Measurements from ENCODE around the gene MRGPRD.

MRGPRD gene

GRCh38 chr11:68968306-68969250 lies 12.2 kb downstream of the MRGPRD start:
- DNase-seq (ENCODE audit: low read depth) = no peak

- no peak for DNase-seq (ENCODE audit: low read depth)
Measured at GRCh38 chr11:68966894-68967780, 13.6 kb downstream of the MRGPRD start.

- DNase-seq (ENCODE audit: low read depth) = no peak
Measured at GRCh38 chr11:68965901-68966853, 14.6 kb downstream of the MRGPRD start.

- no peak for DNase-seq (ENCODE audit: low read depth)
Measured at GRCh38 chr11:68963779-68964178, 17.0 kb downstream of the MRGPRD start.

GRCh38 chr11:68962527-68963250 lies 18.1 kb downstream of the MRGPRD start:
- no peak for DNase-seq (ENCODE audit: low read depth)

GRCh38 chr11:68961245-68961644 lies 19.5 kb downstream of the MRGPRD start:
- DNase-seq (ENCODE audit: low read depth) = no peak

GRCh38 chr11:68960294-68961071 lies 20.3 kb downstream of the MRGPRD start:
- no peak for DNase-seq (ENCODE audit: low read depth)

GRCh38 chr11:68959465-68960293 lies 21.1 kb downstream of the MRGPRD start:
- no peak for DNase-seq (ENCODE audit: low read depth)

GRCh38 chr11:68958211-68958610 lies 22.6 kb downstream of the MRGPRD start:
- no peak for DNase-seq (ENCODE audit: low read depth)

- DNase-seq (ENCODE audit: low read depth) = no peak
Measured at GRCh38 chr11:68956547-68957254, 24.1 kb downstream of the MRGPRD start.

- no peak for DNase-seq (ENCODE audit: low read depth)
Measured at GRCh38 chr11:68956142-68956541, 24.6 kb downstream of the MRGPRD start.

GRCh38 chr11:68955607-68955958 lies 25.2 kb downstream of the MRGPRD start:
- no peak for DNase-seq (ENCODE audit: low read depth)

- DNase-seq (ENCODE audit: low read depth) = no peak
Measured at GRCh38 chr11:68954836-68955606, 25.8 kb downstream of the MRGPRD start.

GRCh38 chr11:68950762-68951161 lies 30.0 kb downstream of the MRGPRD start:
- no peak for DNase-seq (ENCODE audit: low read depth)

GRCh38 chr11:68950270-68950669 lies 30.5 kb downstream of the MRGPRD start:
- no peak for DNase-seq (ENCODE audit: low read depth)

- DNase-seq (ENCODE audit: low read depth) = no peak
Measured at GRCh38 chr11:68948935-68949334, 31.9 kb downstream of the MRGPRD start.

GRCh38 chr11:68948496-68948895 lies 32.3 kb downstream of the MRGPRD start:
- DNase-seq (ENCODE audit: low read depth) = no peak

GRCh38 chr11:68947151-68947550 lies 33.6 kb downstream of the MRGPRD start:
- DNase-seq (ENCODE audit: low read depth) = no peak

All from HS-5 (cell line).